GM19043 (cell line): ENCODE results near the gene LCE3E.
"Not testable (repeated sequence)": the region's sequence is repeated elsewhere in the genome, so short reads cannot be mapped to it uniquely, and the experiment has no call there.

Source experiments
- ATAC-seq: cut with Tn5 transposase; IDR thresholded peaks from one replicate; pipeline ENCODE4 v1.9.1; 2021; ENCODE audit warnings: low read depth; ENCODE audit not compliant: unreplicated experiment

The LCE3E gene, protein sequence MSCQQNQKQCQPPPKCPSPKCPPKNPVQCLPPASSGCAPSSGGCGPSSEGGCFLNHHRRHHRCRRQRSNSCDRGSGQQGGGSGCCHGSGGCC

GRCh38 chr1:152566681-152567080 is at the start of gene LCE3E:
Gene LCE3E (minus strand): TSS chr1:152566780. CDS start chr1:152566208, 572 bp downstream.
- no peak for ATAC-seq

GRCh38 chr1:152613511-152613910 is 46.9 kb upstream of the LCE3E start, which contains the start of gene LCE3B:
Gene LCE3B (plus strand): TSS chr1:152613811. CDS start chr1:152613811, 0 bp downstream.
- no peak for ATAC-seq

DNA sequence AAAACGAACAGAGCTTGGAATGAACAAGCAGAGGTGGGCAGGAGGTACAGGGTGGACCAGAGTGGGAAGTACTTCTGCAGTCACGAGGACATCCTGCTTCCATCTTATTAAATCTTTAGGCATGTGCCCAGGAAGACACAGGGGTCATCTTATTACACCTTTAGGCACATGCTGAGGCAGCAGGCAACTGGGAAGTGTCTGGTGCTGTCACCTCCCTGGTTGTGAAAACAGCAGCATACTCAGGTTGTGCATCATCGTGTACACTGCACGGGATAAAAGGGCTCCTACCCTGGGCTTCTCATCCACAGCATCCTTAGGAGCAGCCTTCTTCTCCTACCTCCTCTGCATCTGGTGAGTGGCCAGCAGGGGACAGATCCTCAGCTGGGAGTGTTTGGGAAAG is 33.4 kb upstream of the LCE3E start, which contains the start of gene LCE3C:
Gene LCE3C (plus strand): TSS at position 301 of the 400 bp plus-strand sequence. CDS start 498 bp downstream, outside the sequence.
- no peak for ATAC-seq

DNA sequence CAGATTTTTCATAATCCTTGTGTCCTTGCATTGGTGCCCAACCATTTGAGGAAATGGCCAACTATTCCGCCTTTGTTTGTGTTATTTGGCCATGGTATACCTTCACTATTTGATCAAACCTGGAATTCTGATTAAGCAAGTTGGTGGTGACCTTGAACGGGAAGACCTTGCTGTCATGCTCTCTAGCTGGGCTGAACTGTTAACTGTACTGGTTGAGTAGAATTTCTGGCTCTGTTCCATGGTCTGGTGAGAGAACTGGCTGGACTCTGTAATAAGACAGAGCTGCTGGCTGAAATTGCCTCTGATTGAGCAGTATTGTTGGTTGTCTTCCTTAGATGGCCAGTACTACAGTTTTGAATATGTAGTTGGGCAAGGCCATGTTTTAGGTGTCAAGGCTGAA is 30.4 kb upstream of the LCE3E start:
- no peak for ATAC-seq

DNA sequence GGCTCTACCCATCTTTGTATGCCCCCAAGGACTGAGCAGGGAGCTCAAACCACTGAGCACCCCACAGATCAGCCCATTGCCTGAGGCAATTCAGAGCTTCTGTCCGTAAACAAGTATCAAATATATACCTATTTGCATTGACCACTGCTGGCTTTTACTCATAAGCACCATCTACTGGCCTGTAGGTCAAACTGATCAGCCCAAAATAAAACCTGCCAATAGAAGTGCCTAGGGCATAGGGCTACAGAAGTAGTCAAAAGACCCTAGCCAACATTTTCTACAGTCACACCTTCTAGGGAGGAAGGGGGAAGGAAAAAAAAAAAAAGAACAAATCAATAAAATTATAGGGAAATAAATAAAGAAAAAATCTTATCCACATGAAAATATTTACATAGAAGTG is 19.0 kb upstream of the LCE3E start:
- ATAC-seq, result no peak

- no peak for ATAC-seq
Observed at GRCh38 chr1:152582647-152583046, 16.1 kb upstream of the LCE3E start.

- ATAC-seq, result no peak
Observed at GRCh38 chr1:152580433-152580832, 13.9 kb upstream of the LCE3E start, which contains the start of gene LCE3D. Gene LCE3D (minus strand): TSS chr1:152580516. CDS start chr1:152579936, 580 bp downstream.

DNA sequence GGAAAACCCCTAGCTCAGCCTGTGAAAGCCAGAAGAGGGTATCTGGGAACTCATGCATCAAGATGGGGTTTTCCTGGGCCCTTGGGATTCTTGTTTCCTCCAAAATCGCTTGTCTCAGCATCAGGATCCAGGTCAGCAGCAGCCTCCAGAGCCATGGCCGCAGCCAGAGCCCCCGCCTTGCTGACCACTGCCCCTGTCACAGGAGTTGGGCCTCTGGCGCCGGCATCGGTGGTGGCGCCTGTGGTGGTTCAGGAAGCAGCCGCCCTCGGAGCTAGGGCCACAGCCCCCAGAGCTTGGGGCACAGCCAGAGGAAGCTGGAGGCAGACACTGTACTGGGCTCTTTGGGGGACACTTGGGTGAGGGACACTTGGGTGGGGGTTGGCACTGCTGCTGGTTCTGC is 12.9 kb upstream of the LCE3E start:
- not testable (repeated sequence) for ATAC-seq

DNA sequence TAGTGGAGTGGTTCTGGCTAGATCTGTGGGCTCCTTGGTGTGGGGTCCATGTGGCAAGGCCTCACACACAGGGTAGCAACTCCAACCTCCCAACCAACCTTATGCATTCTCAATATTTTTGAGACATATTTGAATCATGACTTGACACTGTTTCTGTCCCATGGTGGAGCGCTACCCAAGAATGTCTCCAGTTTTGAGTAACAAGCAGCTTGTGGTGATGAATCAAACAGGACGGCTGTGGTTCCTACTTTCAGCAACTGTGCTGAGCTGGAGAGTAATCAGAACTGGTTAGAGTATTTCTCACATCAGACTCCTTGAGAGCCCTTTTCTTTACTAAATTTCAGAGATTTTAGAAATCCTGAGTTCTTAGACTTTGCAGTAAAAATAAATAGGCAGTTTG is 10.6 kb upstream of the LCE3E start:
- no peak for ATAC-seq

DNA sequence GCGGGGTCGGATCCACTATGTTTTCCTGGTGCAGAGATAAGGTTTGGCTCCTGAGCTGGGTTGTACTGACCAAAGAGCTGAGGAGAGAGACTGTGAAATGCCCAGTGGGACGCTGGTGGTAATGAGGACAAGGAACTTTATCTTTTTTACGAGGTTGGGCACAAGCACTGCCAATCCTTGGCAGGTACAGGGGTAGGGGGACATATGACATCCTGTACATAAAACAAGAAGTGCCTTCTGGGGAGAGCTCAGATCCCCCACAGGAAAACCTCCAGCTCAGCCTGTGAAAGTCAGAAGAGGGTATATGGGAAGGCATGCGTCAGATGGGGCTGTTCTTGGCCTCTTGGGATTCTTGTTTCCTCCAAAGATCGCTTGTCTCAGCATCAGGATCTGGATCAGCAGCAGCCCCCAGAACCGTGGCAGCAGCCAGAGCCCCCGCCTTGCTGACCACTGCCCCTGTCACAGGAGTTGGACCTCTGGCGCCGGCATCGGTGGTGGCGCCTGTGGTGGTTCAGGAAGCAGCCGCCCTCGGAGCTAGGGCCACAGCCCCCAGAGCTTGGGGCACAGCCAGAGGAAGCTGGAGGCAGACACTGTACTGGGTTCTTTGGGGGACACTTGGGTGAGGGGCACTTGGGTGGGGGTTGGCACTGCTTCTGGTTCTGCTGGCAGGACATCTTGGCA is 905 bp downstream of the LCE3E start:
- ATAC-seq, result no peak

DNA sequence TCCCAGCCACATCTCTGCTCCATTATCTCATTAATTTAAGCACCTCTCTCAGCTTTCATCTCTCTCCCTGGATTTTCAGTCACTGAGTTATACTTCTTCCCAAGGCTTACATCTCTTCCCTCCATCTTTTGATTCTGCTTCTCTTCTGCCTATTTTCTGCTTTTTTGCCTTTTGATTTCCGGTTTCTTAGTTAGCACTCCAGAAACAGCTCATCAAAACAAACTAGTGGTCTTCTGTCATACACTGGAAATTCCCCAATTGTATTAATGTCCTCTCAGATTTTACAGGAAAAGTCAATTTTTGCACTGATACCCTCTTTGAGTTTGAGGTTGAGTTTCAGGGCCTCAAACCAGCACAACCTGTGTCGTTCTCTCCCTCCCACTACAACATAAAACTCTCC is 1.5 kb downstream of the LCE3E start:
- ATAC-seq, result no peak

DNA sequence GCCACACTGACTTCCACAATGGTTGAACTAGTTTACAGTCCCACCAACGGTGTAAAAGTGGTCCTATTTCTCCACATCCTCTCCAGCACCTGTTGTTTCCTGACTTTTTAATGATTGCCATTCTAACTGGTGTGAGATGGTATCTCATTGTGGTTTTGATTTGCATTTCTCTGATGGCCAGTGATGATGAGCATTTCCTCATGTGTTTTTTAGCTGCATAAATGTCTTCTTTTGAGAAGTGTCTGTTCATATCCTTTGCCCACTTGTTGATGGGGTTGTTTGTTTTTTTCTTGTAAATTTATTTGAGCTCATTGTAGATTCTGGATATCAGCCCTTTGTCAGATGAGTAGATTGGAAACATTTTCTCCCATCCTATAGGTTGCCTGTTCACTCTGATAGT is 18.2 kb downstream of the LCE3E start:
- not testable (repeated sequence) for ATAC-seq

DNA sequence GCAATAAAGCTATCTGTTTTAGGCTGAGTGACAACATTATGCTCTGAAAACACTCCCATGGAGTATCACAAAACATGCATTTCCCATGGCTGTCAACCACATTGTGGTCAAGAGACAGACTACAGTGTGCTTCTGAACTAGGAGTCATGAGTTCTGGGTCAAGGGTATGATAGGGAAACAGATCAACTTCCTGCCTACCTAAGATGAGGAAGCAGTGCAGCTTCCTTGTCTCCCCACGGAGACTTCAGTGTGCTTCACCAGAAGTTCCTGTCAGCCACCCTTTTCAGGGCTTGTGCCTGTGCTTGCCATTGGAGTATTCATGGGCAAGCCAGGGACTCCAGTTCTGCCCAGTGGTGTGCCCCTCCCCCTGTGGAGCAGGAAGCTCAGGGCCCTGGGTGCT is 19.9 kb downstream of the LCE3E start:
- no peak for ATAC-seq

- ATAC-seq, result no peak
Observed at GRCh38 chr1:152543820-152544219, 22.8 kb downstream of the LCE3E start.

- ATAC-seq, result no peak
Observed at GRCh38 chr1:152539901-152540300, 26.7 kb downstream of the LCE3E start.

DNA sequence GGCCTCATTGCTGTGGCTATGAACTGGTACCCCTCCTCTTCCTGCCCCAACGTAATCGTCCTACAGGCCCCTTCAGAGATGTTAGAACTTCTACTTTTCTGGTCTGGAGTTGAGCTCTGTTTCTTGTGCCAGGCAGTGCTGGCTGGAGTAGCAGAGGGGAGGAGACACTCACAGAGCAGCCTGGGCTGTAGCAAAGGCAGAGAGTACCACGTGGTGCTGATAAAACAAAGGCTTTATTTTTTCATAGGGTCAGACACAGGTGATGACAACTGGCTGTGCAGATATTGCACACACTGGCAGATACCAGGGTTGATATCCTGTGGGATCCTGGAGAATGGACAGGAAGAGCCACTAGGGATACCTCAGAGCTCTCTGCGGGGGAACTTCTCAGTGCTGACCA is 29.1 kb downstream of the LCE3E start:
- no peak for ATAC-seq

DNA sequence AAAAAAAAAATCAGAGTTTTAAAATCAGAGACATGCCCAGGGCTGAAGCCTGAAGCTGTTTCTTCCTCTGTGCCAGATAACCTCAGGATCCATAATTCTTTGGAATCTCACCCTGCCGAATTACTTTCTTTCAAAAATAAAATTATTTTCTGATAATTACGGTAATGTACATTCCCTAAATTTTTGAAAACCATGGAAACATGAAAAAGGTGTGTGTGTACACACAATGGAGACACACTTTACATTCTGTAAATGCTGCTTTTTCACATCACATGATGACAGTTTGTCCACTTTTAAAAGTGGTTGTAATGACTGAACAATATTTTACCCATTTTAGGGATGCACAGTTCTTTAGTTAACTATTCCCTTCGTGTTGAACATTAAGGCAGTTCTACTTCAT is 30.8 kb downstream of the LCE3E start:
- ATAC-seq, result no peak

GRCh38 chr1:152533327-152533938 is 33.1 kb downstream of the LCE3E start:
- ATAC-seq, result no peak

- ATAC-seq, result no peak
Observed at GRCh38 chr1:152525080-152525641, 41.4 kb downstream of the LCE3E start.

- ATAC-seq, result no peak
Observed at GRCh38 chr1:152520561-152521090, 46.0 kb downstream of the LCE3E start.

- ATAC-seq, result no peak
Observed at GRCh38 chr1:152519851-152520250, 46.7 kb downstream of the LCE3E start.
